ACC112 (cell line): ENCODE measurements around the gene OR9A4.

Experiments used
- H2AFZ ChIP-seq: fragments of 200-600 bp; sonication (generic); one replicate; pipeline ENCODE4 v1.6.0; 2017; ENCODE audit warnings: antibody characterized with exemption, low read length; ENCODE audit not compliant: unreplicated experiment
- H3K27ac ChIP-seq: fragments of 200-600 bp; sonication (generic); 2 replicates; pipeline ENCODE4 v1.5.1; 2014; ENCODE audit warnings: low read depth, mild to moderate bottlenecking, antibody characterized with exemption, low read length, moderate library complexity
- H3K27me3 ChIP-seq: fragments of 200-600 bp; sonication (generic); 2 replicates; pipeline ENCODE4 v1.6.1; 2014; ENCODE audit warnings: mild to moderate bottlenecking, antibody characterized with exemption, low read length, moderate library complexity, mixed read lengths; ENCODE audit not compliant: insufficient read depth
- H3K36me3 ChIP-seq: fragments of 200-600 bp; sonication (generic); 2 replicates; pipeline ENCODE4 v1.6.1; 2016; ENCODE audit warnings: mild to moderate bottlenecking, antibody characterized with exemption, low read length, moderate library complexity, mixed read lengths; ENCODE audit not compliant: insufficient read depth
- H3K4me1 ChIP-seq: fragments of 200-600 bp; sonication (generic); one replicate; pipeline ENCODE4 v1.6.1; 2016; ENCODE audit warnings: low read length, mixed read lengths; ENCODE audit not compliant: insufficient read depth, unreplicated experiment, control insufficient read depth
- H3K4me3 ChIP-seq: fragments of 200-600 bp; sonication (generic); 2 replicates; pipeline ENCODE4 v1.5.1; 2014; ENCODE audit warnings: mild to moderate bottlenecking, low read depth, low read length
- H3K79me2 ChIP-seq: fragments of 200-600 bp; sonication (generic); one replicate; pipeline ENCODE4 v1.6.0; 2016; ENCODE audit warnings: low read length; ENCODE audit not compliant: control insufficient read depth, unreplicated experiment, insufficient read depth

Gene OR9A4

DNA sequence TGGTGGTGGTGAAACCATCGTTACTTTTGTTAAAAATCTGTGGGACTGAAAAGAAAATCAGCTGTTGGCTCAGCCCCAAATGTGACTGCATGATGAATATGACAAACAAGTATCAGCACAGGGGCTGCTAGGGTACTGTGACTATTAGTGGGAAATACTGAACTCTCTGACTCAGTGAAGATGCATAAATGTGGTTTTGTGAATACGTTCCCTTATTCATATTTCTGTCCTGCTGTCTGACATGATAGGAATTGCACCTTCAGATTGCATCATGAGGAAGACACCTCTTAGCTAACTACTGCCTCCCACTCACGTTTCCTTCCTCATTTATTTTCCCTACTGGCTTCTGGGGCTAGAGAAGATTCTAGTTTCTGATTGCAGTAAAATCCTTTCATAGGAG lies 29.2 kb downstream of the OR9A4 start:
- Histone ChIP-seq H3K4me1 (peaks cover 6% of the 10 kb centered on the region), H3K79me2 (no peaks in the 10 kb centered on the region), H2AFZ (no peak overlapping the region), H3K27ac (peak overlapping the region; percentile 52; the same call in 1 of the 2 replicates), H3K27me3 (peaks cover 5% of the 10 kb centered on the region; the same call in 1 of the 2 replicates), H3K36me3 (no peaks in the 10 kb centered on the region), H3K4me3 (no peak overlapping the region)

- H3K79me2 ChIP-seq = no peaks in the 10 kb centered on the region
- no peak within 1 kb of the TSS for H3K4me3 ChIP-seq
- H3K27ac ChIP-seq = peak within 1 kb of the TSS; percentile 30; the same call in 1 of the 2 replicates
- peaks cover 6% of the 10 kb centered on the region for H3K4me1 ChIP-seq
- H3K36me3 ChIP-seq = no peaks in the 10 kb centered on the region
- no peak within 1 kb of the TSS for H2AFZ ChIP-seq
- peaks cover 5% of the 10 kb centered on the region; the same call in 1 of the 2 replicates for H3K27me3 ChIP-seq
Observed at GRCh38 chr7:141946796-141947195, 30.6 kb downstream of the OR9A4 start, which contains the start of gene CLEC5A. Gene CLEC5A (minus strand): TSS chr7:141946974. CDS start chr7:141946292, 682 bp downstream.

GRCh38 chr7:141949021-141949420 lies 32.8 kb downstream of the OR9A4 start:
- peaks cover 6% of the 10 kb centered on the region for H3K4me1 ChIP-seq
- H3K27ac ChIP-seq = no peak overlapping the region
- H2AFZ ChIP-seq = no peak overlapping the region
- no peaks in the 10 kb centered on the region for H3K27me3 ChIP-seq
- no peaks in the 10 kb centered on the region for H3K36me3 ChIP-seq
- no peaks in the 10 kb centered on the region for H3K79me2 ChIP-seq
- no peak overlapping the region for H3K4me3 ChIP-seq

DNA sequence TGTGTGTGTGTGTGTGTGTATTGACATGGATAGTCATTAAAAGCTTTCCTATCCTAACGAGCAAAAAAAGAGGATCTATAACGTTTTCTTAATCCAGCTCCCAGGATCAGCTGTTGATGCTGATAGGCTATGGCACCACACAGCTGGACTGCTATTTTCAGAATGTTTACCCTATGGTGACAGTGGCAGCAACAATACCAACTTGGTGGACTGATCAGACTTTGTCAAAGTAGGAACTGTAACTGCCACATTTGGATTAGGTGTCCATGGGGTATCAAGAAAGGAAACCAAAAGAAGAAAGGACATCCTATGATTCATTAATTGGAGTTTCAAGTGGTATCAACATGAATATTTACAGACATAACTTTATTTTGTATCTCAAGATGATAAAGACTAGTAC lies 33.3 kb downstream of the OR9A4 start:
- Histone ChIP-seq H3K27me3 (no peaks in the 10 kb centered on the region), H2AFZ (no peak overlapping the region), H3K4me1 (peaks cover 6% of the 10 kb centered on the region), H3K4me3 (no peak overlapping the region), H3K27ac (no peak overlapping the region), H3K79me2 (no peaks in the 10 kb centered on the region), H3K36me3 (no peaks in the 10 kb centered on the region)

DNA sequence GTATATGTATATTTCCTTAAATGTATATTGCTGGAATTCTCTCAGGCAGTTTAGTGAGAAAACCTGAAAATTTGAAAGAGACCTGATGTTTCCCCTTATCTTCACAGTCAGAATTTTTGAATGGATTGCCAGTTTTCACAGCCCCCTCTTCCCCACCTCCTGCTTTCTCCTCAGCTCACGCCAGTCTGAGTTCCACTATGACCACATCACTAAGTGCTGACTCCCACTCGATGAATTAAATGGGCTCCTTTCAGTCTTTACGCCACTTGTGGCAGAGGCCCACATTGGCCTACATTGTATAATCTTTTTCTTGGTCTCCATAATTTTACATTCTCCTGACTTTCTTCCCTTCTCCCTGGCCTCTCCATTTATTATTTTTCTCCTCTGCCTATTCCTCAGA lies 33.7 kb downstream of the OR9A4 start:
- Histone ChIP-seq H3K4me1 (peaks cover 4% of the 10 kb centered on the region), H3K79me2 (no peaks in the 10 kb centered on the region), H3K27me3 (no peaks in the 10 kb centered on the region)

GRCh38 chr7:141950806-141951205 lies 34.6 kb downstream of the OR9A4 start:
- Histone ChIP-seq H3K4me3 (no peak overlapping the region), H3K36me3 (no peaks in the 10 kb centered on the region), H3K27ac (no peak overlapping the region), H2AFZ (no peak overlapping the region), H3K27me3 (no peaks in the 10 kb centered on the region), H3K4me1 (no peaks in the 10 kb centered on the region), H3K79me2 (no peaks in the 10 kb centered on the region)

More for the DNA sequence above, 33.7 kb downstream of the OR9A4 start:
- Histone ChIP-seq H3K4me3 (no peak overlapping the region), H3K36me3 (no peaks in the 10 kb centered on the region), H2AFZ (no peak overlapping the region), H3K27ac (no peak overlapping the region)

DNA sequence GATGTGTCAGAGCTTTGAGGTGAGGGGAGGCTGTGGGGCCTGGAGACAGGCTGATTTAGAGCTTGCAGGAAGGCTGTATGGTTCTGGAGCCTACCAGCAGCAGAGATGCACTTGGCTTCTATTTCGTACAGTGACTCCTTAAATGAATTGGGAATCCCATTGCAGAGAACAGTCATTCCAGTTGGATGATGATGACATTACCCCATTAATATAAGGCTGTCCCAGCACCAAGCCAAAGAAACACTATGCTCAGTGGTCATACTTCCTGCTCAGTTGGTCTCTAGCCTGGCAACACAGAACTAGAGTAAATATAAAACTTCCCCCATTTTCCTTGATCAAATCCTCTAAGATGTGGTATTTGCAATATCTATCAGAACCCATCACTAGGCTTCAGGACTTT lies 36.3 kb downstream of the OR9A4 start:
- Histone ChIP-seq H3K4me3 (no peak overlapping the region), H3K27ac (no peak overlapping the region), H2AFZ (no peak overlapping the region), H3K4me1 (peaks cover 4% of the 10 kb centered on the region), H3K27me3 (no peaks in the 10 kb centered on the region), H3K79me2 (no peaks in the 10 kb centered on the region), H3K36me3 (no peaks in the 10 kb centered on the region)

DNA sequence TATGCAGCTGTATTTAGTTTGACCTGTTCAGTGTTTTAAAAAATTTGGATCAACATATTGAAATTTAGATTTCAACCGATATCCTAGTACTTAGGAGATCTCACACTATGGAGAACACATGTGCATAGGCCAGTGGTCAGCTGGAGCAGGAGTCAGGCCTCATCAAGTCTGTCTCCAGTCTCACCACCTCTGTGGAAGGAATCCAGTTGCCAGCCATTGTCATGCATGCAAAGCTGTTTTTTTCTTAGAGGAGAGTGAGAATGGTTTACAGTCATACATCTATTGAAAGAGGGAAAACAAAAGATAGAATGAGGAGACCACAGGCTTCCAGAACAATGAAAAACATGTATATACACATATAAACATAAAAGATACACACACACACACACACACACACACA lies 38.1 kb downstream of the OR9A4 start:
- Histone ChIP-seq H3K79me2 (no peaks in the 10 kb centered on the region), H3K27ac (no peak overlapping the region), H2AFZ (no peak overlapping the region), H3K27me3 (no peaks in the 10 kb centered on the region), H3K4me3 (no peak overlapping the region), H3K36me3 (no peaks in the 10 kb centered on the region), H3K4me1 (peaks cover 4% of the 10 kb centered on the region)

GRCh38 chr7:141956084-141956483 lies 39.9 kb downstream of the OR9A4 start:
- Histone ChIP-seq H3K4me3 (no peak overlapping the region), H3K27me3 (no peaks in the 10 kb centered on the region), H3K79me2 (no peaks in the 10 kb centered on the region), H2AFZ (no peak overlapping the region), H3K4me1 (peaks cover 4% of the 10 kb centered on the region), H3K27ac (0 out of 2 replicates have a peak overlapping the region, but pooled peaks have one; percentile 18), H3K36me3 (no peaks in the 10 kb centered on the region)

GRCh38 chr7:141960687-141961422 lies 44.7 kb downstream of the OR9A4 start:
- H3K4me1 ChIP-seq = peaks cover 4% of the 10 kb centered on the region
- no peak overlapping the region for H3K27ac ChIP-seq
- H3K79me2 ChIP-seq = no peaks in the 10 kb centered on the region
- no peak overlapping the region for H2AFZ ChIP-seq
- no peak overlapping the region for H3K4me3 ChIP-seq
- H3K27me3 ChIP-seq = no peaks in the 10 kb centered on the region
- no peaks in the 10 kb centered on the region for H3K36me3 ChIP-seq
